ENCODE data around the gene KCTD7. TPM values are rescaled to one million over a fixed set of nuclear protein-coding genes. Genes with fewer than 3 reads are reported as not detected.
A peak's percentile ranks its signal among the peaks of the same experiment; 100 is the strongest.
"Not testable (repeated sequence)": the region's sequence is repeated elsewhere in the genome, so short reads cannot be mapped to it uniquely, and the experiment has no call there.

KCTD7 gene
- 10 to 100 TPM; 14.7 to 15.5 TPM for total RNA-seq

DNA sequence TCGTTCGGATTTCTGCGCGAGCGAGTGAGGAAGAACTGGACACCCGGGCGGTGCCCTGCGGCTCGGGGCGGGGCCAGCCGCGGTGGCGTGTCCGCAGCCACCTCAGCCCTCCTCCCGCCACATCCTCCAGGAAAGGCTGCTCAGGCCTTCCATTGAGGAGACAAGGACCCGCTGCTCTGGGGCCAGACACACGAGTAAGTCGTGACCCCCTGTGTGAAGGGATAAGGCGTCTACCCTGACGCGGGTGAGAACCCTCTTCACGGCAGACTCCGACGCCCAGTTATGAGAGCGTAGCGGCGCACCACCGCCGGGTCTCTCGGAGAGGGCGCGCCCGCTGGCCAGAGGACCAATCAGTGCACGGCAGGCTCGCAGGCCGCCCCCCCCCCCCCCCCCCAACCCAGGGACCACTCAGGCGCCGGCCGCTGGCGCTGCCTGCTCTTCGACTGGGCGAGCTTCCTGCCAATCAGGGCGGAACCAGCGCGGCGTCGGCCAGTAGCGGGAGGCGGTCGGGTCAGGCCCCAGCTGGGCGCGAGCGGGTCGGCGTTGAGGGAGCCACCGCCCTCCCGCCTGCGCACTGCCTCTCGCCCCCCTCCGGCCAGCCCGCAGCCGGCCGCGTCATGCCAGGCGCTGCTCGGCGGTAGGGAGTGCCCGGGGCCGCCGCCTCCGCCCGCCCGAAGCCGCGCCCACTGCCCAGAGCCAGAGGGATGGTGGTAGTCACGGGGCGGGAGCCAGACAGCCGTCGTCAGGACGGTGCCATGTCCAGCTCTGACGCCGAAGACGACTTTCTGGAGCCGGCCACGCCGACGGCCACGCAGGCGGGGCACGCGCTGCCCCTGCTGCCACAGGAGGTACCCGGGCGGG is at the start of gene KCTD7:
Gene KCTD7, plus strand, starts transcription at position 521 of the 861 bp plus-strand sequence. Its CDS starts 184 bp downstream, at position 705.
- H3K4me3 Mint-ChIP-seq: peak within 1 kb of the TSS; percentile 72
- peaks cover 10% of the 10 kb centered on the region for H3K36me3 Mint-ChIP-seq (ENCODE audit: low read depth)
- no peaks in the 10 kb centered on the region for H3K27me3 Mint-ChIP-seq
- peaks cover 40% of the 10 kb centered on the region for H3K4me1 Mint-ChIP-seq
- H3K9me3 Mint-ChIP-seq: no peaks in the 10 kb centered on the region
- ATAC-seq (replicated peaks): peak; percentile 92
- H3K27ac Mint-ChIP-seq: peak within 1 kb of the TSS; percentile 75

DNA sequence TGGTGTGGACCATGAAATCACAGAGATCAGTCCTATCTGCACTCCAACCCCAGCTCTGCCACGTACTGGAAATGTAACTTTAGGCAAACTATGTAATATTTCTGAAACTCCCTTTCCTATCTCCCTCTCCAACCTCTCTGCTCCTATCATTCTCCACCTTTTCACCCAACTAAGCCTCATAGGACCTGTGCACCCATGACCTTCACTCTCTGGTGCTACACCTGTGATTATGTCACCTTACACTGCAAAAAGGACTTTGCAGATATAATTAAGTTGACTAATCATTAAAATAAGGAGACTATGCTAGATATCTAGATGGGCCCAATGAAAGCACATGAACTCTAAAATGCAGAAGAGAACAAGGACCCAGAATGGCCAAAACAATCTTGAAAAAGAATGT is 48.3 kb upstream of the KCTD7 start:
- peaks cover 30% of the 10 kb centered on the region for H3K4me1 Mint-ChIP-seq
- not testable (repeated sequence) for H3K27ac Mint-ChIP-seq

DNA sequence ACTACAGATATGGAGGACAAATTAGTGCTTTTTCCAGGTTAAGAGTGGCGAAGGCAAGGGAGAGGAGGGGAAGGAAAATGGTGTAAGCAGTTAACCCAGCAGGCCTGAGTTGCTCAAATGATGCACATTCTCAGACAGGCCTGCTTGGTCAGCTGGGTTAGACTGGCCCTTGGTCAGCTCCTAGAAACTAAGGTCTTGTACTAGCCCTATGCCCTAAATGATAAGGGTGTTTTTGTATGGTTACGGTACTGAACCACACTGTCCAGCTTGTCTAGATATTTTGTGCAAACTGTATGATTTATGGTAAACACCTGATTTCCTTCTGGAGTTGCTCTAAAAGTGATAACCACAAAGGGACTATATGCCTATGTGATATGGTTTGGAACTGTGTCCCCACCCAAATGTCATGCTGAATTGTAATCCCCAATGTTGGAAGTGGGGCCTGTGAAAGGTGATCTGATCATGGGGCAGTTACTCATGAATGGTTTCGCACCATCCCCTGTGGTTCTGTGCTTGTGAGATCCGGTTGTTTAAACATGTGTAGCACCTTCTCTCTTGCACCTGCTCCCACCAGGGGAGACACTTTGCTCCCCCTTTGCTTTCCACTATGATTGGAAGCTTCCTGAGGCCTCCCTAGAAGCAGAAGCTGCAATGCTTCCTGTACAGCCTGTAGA is 45.7 kb upstream of the KCTD7 start:
- not testable (repeated sequence) for H3K27me3 Mint-ChIP-seq; ATAC-seq (replicated peaks); H3K9me3 Mint-ChIP-seq; H3K4me3 Mint-ChIP-seq; H3K27ac Mint-ChIP-seq
- Mint-ChIP-seq H3K4me1 (peaks cover 16% of the 10 kb centered on the region), H3K36me3 (ENCODE audit: low read depth) (peaks cover 72% of the 10 kb centered on the region)

More for the DNA sequence above, 48.3 kb upstream of the KCTD7 start:
- peaks cover 77% of the 10 kb centered on the region for H3K36me3 Mint-ChIP-seq (ENCODE audit: low read depth)
- not testable (repeated sequence) for H3K27me3 Mint-ChIP-seq; H3K4me3 Mint-ChIP-seq; ATAC-seq (replicated peaks); H3K9me3 Mint-ChIP-seq

DNA sequence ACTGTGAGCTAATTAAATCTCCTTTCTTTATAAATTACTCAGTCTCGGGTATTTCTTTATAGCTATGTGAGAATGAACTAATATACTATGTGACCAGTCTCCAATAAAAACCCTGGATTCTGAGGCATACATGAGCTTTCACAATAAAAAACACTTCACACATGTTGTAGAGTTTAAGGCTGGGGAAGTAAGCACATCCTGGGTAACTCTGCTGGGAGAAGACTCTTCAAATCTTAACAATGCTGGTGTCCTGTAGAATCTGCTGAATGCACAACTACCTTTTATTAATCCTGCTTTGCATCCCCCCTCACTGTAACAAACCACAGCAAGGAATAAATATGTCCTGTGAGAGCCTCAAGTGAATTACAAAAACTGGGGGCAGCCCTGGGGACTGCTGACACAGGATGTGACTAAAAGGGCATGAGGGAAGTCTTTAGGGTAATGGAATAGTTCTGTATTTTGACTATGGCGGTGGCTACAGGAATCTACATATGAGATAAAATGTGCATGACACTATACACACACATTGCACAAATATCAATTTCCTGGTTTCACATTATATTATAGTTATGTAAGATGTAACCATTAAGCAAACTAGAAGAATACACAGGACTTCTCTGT is 45.1 kb upstream of the KCTD7 start:
- peak; percentile 26 for ATAC-seq (replicated peaks)
- peaks cover 18% of the 10 kb centered on the region for H3K4me1 Mint-ChIP-seq
- H3K9me3 Mint-ChIP-seq: no peaks in the 10 kb centered on the region
- H3K4me3 Mint-ChIP-seq: no peak overlapping the region
- H3K27me3 Mint-ChIP-seq: no peaks in the 10 kb centered on the region
- H3K36me3 Mint-ChIP-seq (ENCODE audit: low read depth): peaks cover 70% of the 10 kb centered on the region
- peak overlapping the region; percentile 8 for H3K27ac Mint-ChIP-seq

DNA sequence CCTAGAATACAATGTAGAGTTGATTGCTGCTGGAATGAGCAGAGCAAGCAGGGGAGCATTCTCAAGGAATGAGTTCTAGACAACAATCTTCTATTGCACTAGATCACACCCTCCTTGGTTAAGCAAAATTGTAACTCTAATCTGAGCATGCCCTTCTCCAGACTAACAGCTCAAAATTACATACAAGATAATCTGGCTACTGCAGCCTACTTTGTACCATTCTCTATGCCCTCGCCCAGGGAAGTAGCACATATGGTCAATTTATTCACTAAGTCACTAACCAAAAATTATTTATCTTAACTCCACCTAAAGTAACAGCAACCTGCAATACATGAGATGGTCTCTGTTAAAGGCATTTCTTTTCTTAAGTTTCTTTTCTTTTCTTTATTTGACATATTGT is 42.5 kb upstream of the KCTD7 start:
- ATAC-seq (replicated peaks): no peak
- H3K27ac Mint-ChIP-seq: peak overlapping the region; percentile 30
- H3K4me3 Mint-ChIP-seq: no peak overlapping the region
- peaks cover 81% of the 10 kb centered on the region for H3K36me3 Mint-ChIP-seq (ENCODE audit: low read depth)
- no peaks in the 10 kb centered on the region for H3K27me3 Mint-ChIP-seq
- H3K9me3 Mint-ChIP-seq: no peaks in the 10 kb centered on the region
- H3K4me1 Mint-ChIP-seq: peaks cover 33% of the 10 kb centered on the region

DNA sequence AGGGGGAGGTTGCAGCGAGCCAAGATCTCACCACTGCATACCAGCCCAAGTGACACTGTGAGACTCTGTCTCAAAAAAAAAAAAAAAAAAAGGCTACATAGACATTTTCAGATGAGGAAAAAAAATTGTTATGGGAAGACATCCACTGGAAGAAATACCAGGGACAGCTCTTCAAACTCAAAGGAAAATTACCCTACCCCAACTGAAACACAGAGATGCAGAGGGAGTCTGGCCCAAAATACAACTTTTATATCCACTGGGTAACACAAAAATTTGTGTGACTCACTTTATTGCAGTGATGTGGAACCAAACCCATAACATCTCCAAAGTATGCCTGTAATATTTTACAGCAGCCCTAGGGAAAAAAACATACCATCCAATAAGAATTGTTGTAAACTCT is 40.5 kb upstream of the KCTD7 start:
- H3K4me1 Mint-ChIP-seq: peaks cover 36% of the 10 kb centered on the region
- not testable (repeated sequence) for H3K27me3 Mint-ChIP-seq; ATAC-seq (replicated peaks); H3K9me3 Mint-ChIP-seq
- peak overlapping the region; percentile 89 for H3K4me3 Mint-ChIP-seq
- H3K36me3 Mint-ChIP-seq (ENCODE audit: low read depth): peaks cover 76% of the 10 kb centered on the region
- H3K27ac Mint-ChIP-seq: peak overlapping the region; percentile 34

DNA sequence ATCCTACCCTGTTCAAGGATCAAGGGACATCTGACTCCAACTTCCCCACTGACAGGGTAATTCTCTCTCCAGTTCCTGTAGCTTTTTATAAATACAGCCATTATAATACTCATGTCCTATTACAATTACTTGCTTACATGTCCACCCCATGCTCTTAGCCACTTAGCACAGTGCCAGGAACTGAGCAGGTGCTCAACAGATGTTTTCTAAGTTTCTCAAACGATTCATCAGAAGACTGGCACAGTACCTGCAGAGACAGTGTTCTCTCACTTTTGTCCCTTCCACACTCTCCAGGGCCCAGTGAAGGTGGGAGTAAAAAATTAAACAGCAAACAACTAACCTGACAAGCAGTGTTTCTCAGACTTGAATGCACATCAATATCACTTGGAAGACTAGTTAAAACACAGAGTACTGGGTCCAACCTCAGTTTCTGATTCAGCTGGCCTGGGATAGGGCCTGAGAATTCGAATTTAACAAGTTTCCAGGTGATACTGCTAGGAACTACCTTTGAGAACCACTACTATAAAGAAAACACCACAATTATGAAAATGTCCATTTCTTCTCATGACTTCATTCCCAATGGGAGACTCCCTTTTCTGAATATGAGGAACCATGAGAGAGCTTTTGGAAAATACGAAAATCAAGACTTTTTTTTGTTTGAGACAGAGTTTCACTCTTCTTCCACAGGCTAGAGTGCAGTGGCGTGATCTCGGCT is 39.7 kb upstream of the KCTD7 start:
- ATAC-seq (replicated peaks); H3K27me3 Mint-ChIP-seq; H3K9me3 Mint-ChIP-seq: not testable (repeated sequence)
- Mint-ChIP-seq H3K36me3 (ENCODE audit: low read depth) (peaks cover 68% of the 10 kb centered on the region), H3K4me1 (peaks cover 30% of the 10 kb centered on the region), H3K4me3 (peak overlapping the region; percentile 89), H3K27ac (peak overlapping the region; percentile 34)

DNA sequence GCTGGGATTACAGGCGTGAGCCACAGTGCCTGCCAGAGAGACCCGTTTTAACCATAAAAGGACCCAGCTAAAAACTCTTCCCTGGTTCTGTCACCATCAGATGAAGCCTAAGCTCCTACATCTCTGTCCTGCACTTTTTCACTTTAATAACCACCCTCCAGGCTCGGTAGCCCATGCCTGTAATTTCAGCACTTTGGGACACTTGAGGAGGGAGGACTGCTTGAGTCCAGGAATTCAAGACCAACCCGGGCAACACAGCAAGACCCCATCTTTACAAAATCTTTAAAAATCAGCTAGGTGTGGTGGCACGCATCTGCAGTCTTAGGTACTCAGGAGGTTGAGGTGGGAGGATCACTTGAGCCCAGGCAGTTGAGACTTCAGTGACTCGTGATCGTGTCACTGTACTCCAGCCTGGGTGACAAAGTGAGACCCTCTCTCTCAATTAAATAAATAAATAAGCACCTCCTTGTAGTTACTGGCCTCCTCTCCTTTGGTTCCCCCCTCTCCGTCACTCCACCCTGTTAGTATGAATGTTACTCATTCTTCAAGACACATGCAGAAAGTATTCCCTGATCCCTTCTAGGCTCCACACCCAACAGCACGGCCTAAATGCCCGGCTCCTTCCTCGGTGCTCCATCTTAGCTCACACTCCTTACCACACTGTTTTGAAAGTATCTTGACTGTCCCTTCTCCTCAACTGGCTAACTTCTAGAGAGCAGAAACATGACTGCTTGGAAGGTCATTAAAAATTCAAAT is 38.2 kb upstream of the KCTD7 start:
- not testable (repeated sequence) for H3K9me3 Mint-ChIP-seq; ATAC-seq (replicated peaks); H3K27me3 Mint-ChIP-seq
- peaks cover 57% of the 10 kb centered on the region for H3K36me3 Mint-ChIP-seq (ENCODE audit: low read depth)
- peaks cover 30% of the 10 kb centered on the region for H3K4me1 Mint-ChIP-seq
- H3K4me3 Mint-ChIP-seq: peak overlapping the region; percentile 89
- H3K27ac Mint-ChIP-seq: peak overlapping the region; percentile 98

DNA sequence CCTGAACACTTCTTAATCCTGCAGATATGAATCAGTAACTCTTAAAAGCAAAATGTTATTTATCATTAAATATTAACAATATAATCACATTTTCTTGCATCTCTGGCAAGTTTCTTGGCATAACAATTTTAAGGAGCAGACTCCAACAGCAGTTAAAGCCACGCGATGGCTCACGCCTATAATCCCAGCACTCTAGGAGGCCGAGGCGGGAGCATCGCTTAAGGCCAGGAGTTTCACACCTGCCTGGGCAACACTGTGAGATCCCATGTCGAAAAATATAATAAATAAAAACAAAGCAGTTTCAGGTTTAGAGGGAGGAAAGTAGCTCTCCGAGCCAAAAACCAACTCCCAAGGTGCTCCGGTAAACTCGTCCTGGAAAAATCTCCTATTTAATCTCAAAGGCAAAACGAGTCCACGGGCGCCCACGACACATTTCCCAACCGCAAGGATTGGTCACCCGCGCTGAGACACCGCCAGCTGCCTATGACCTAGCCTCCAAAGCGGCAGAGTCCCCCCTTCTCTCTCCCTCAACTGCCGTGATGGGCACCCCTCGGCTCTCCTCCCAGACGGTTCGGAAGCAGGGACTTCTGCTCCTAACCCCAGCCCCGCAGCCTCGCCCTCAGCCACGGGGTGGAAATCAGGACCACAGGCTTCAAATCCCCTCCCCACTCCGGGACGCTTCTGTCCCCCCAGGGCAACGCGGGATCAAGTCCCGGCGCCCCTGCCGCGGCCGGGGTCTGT is 37.5 kb upstream of the KCTD7 start:
- H3K27me3 Mint-ChIP-seq, H3K9me3 Mint-ChIP-seq: not testable (repeated sequence)
- Mint-ChIP-seq H3K36me3 (ENCODE audit: low read depth) (peaks cover 50% of the 10 kb centered on the region), H3K4me3 (peak overlapping the region; percentile 89), H3K4me1 (peaks cover 30% of the 10 kb centered on the region), H3K27ac (peak overlapping the region; percentile 98)
- ATAC-seq (replicated peaks): peak; percentile 25

DNA sequence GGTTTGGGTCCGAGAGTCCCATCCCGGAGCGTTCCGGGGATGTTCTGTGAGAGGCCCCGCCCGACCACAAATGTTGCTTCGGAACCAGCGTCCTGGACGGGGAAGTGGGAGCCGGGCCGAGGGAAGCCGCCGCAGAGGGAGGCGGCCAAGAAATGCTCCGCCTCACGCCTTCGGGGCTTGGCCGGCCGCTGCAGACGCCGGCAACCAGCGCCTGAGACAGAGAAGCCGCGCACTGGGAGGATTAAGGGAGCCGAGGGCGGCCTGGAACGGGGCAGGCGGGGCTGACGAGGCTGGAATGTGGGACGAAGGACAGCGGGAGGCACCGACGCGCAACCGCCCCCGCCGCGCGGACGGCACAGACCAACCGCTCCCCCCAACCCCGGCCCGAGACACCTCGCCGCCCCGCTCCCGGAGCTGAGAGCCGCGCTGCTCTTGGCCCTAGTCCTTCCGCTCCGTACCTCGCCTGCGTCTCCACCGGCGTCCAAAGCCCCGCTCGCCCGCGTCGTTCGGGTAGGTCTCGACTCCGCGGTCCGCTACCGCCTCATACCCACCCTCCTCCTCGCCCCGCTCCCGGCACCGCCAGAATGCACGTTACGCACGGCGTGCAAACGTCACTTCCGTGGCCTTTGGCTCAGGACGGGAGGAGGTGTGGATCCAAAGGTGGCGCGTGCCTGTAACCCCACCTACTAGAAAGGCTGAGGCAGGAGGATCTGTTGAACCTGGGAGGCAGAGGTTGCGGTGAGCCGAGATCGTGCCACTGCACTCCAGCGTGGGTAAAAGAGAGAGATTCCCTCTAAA is 36.7 kb upstream of the KCTD7 start:
- peak overlapping the region; percentile 98 for H3K27ac Mint-ChIP-seq
- peaks cover 29% of the 10 kb centered on the region for H3K4me1 Mint-ChIP-seq
- no peaks in the 10 kb centered on the region for H3K9me3 Mint-ChIP-seq
- H3K36me3 Mint-ChIP-seq (ENCODE audit: low read depth): peaks cover 43% of the 10 kb centered on the region
- peak; percentile 99 for ATAC-seq (replicated peaks)
- peak overlapping the region; percentile 89 for H3K4me3 Mint-ChIP-seq
- no peaks in the 10 kb centered on the region for H3K27me3 Mint-ChIP-seq

DNA sequence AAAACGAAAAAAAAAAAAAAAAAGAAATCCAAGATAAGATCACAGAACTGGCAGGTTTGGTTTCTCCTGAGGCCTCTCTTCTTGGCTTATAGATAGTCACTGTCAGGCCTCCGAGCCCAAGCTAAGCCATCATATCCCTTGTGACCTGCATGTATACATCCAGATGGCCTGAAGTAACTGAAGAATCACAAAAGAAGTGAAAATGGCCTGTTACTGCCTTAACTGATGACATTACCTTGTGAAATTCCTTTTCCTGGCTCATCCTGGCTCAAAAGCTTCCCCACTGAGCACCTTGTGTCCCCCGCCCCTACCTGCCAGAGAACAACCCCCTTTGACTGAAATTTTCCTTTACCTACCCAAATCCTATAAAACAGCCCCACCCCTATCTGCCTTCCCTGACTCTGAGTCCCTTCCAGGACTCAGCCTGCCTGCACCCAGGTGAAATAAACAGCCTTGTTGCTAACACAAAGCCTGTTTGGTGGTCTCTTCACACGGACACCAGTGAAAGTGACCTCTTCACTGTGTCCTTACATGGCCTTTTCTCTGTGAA is 36.0 kb upstream of the KCTD7 start:
- peak overlapping the region; percentile 89 for H3K4me3 Mint-ChIP-seq
- H3K27ac Mint-ChIP-seq: peak overlapping the region; percentile 98
- not testable (repeated sequence) for H3K27me3 Mint-ChIP-seq, H3K9me3 Mint-ChIP-seq
- peaks cover 39% of the 10 kb centered on the region for H3K36me3 Mint-ChIP-seq (ENCODE audit: low read depth)
- ATAC-seq (replicated peaks): peak; percentile 32
- peaks cover 27% of the 10 kb centered on the region for H3K4me1 Mint-ChIP-seq

DNA sequence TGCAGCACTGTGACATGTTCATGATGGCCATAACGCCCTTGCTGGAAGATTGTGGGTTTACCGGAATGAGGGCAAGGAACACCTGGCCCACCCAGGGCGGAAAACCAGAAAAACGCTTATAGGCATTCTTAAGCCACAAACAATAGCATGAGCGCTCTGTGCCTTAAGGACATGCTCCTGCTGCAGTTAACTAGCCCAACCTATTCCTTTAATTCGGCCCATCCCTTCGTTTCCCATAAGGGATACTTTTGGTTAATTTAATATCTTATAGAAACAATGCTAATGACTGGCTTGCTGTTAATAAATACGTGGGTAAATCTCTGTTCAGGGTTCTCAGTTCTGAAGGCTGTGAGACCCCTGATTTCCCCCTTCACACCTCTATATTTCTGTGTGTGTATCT is 34.6 kb upstream of the KCTD7 start:
- Mint-ChIP-seq H3K36me3 (ENCODE audit: low read depth) (peaks cover 29% of the 10 kb centered on the region), H3K4me1 (peaks cover 21% of the 10 kb centered on the region)
- H3K27ac Mint-ChIP-seq; ATAC-seq (replicated peaks); H3K9me3 Mint-ChIP-seq; H3K27me3 Mint-ChIP-seq; H3K4me3 Mint-ChIP-seq: not testable (repeated sequence)
